Measurements from ENCODE around the gene PDSS1.

The PDSS1 gene

DNA sequence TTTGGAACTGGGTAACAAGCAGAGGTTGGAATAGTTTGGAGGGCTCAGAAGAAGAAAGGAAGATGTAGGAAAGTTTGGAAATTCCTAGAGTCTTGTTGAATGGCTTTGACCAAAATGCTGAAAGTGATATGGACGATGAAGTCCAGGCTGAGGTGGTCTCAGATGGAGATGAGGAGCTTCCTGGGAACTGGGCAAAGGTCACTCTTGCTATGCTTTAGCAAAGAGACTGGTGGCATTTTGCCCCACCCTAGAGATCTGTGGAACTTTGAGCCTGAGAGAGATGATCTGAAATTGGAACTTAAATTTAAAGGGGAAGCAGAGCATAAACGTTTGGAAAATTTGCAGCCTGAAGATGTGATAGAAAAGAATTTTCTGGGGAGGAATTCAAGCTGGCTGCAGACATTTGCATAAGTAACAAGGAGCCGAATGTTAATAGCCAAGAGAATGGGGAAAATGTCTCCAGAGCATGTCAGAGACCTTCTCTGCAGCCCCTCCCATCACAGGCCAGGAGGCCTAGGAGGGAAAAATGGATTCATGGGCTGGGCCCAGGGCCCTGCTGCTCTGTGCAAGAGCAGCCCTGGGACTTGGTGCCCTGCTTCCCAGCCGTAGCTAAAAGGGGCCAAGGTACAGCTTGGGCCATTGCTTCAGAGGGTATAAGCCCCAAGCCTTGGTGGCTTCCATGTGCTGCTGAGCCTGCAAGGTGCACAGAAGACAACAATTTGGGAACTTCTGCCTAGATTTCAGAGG is 3.6 kb downstream of the PDSS1 start:
- Histone ChIP-seq H3K9me3 (ENCODE audit: control insufficient read depth, insufficient read depth, low read length) (no peaks in the 10 kb centered on the region), H3K36me3 (ENCODE audit: control insufficient read depth, insufficient read depth, low read length) (peaks cover 30% of the 10 kb centered on the region), H3K9ac (ENCODE audit: low read depth, low read length) (no peak overlapping the region), H3K27me3 (ENCODE audit: control insufficient read depth, insufficient read depth, low read length) (no peaks in the 10 kb centered on the region), H3K4me3 (ENCODE audit: low read depth, low read length) (no peak overlapping the region), H3K27ac (ENCODE audit: low read depth, low read length) (no peak overlapping the region), H3K4me1 (ENCODE audit: control insufficient read depth, insufficient read depth, low read length) (0 out of 2 replicates have a peak, but pooled peaks cover 4% of the 10 kb centered on the region)

- Histone ChIP-seq H3K9ac (ENCODE audit: low read depth, low read length) (no peak overlapping the region), H3K27me3 (ENCODE audit: control insufficient read depth, insufficient read depth, low read length) (no peaks in the 10 kb centered on the region), H3K9me3 (ENCODE audit: control insufficient read depth, insufficient read depth, low read length) (no peaks in the 10 kb centered on the region), H3K4me3 (ENCODE audit: low read depth, low read length) (no peak overlapping the region), H3K36me3 (ENCODE audit: control insufficient read depth, insufficient read depth, low read length) (peaks cover 50% of the 10 kb centered on the region), H3K4me1 (ENCODE audit: control insufficient read depth, insufficient read depth, low read length) (no peaks in the 10 kb centered on the region), H3K27ac (ENCODE audit: low read depth, low read length) (no peak overlapping the region)
Observed at GRCh38 chr10:26703096-26703495, 5.6 kb downstream of the PDSS1 start.

DNA sequence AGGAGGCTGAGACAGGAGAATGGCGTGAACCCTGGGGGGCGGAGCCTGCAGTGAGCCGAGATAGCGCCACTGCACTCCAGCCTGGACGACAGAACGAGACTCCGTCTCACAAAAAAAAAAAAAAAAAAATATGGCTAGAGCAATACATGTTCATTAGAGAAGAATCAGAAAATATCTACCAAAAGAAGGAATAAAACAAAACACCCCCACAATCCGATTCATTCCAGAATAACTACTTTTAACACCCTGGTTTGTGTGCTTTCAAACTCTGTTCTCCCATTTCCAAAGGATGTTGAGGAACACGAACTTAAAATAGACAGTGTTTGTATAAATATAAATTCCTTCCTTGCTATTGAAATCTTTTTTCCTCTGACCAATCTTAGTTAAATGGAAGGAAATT is 6.5 kb downstream of the PDSS1 start:
- no peaks in the 10 kb centered on the region for H3K27me3 ChIP-seq (ENCODE audit: control insufficient read depth, insufficient read depth, low read length)
- H3K36me3 ChIP-seq (ENCODE audit: control insufficient read depth, insufficient read depth, low read length), result peaks cover 57% of the 10 kb centered on the region
- H3K4me3 ChIP-seq (ENCODE audit: low read depth, low read length), result no peak overlapping the region
- H3K4me1 ChIP-seq (ENCODE audit: control insufficient read depth, insufficient read depth, low read length), result no peaks in the 10 kb centered on the region
- H3K9ac ChIP-seq (ENCODE audit: low read depth, low read length), result no peak overlapping the region
- no peaks in the 10 kb centered on the region for H3K9me3 ChIP-seq (ENCODE audit: control insufficient read depth, insufficient read depth, low read length)
- no peak overlapping the region for H3K27ac ChIP-seq (ENCODE audit: low read depth, low read length)

DNA sequence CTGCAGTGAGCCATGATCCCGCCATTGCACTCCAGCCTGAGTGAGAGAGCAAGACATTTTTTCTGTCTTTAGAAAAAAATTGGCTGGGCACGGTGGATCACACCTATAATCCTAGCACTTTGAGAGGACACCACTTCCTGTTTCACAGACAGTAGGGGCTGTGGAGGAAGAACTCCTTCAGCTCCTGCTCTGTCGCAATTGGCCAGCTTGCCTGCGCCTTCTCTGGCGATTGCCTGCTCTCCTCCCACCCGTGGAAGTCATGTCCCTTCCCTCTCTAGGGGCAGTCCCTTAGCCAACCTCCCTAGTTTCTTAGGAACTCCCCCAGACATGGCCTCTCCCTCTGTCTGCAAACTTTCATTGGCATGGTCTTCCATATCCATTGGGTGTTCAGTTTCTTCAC is 8.7 kb downstream of the PDSS1 start:
- H3K27ac ChIP-seq (ENCODE audit: low read depth, low read length), result no peak overlapping the region
- no peaks in the 10 kb centered on the region for H3K9me3 ChIP-seq (ENCODE audit: control insufficient read depth, insufficient read depth, low read length)
- peaks cover 59% of the 10 kb centered on the region for H3K36me3 ChIP-seq (ENCODE audit: control insufficient read depth, insufficient read depth, low read length)
- H3K9ac ChIP-seq (ENCODE audit: low read depth, low read length), result no peak overlapping the region
- no peak overlapping the region for H3K4me3 ChIP-seq (ENCODE audit: low read depth, low read length)
- no peaks in the 10 kb centered on the region for H3K4me1 ChIP-seq (ENCODE audit: control insufficient read depth, insufficient read depth, low read length)
- H3K27me3 ChIP-seq (ENCODE audit: control insufficient read depth, insufficient read depth, low read length), result no peaks in the 10 kb centered on the region

- H3K4me1 ChIP-seq (ENCODE audit: control insufficient read depth, insufficient read depth, low read length), result no peaks in the 10 kb centered on the region
- H3K4me3 ChIP-seq (ENCODE audit: low read depth, low read length), result no peak overlapping the region
- no peak overlapping the region for H3K27ac ChIP-seq (ENCODE audit: low read depth, low read length)
- no peak overlapping the region for H3K9ac ChIP-seq (ENCODE audit: low read depth, low read length)
- H3K9me3 ChIP-seq (ENCODE audit: control insufficient read depth, insufficient read depth, low read length), result no peaks in the 10 kb centered on the region
- no peaks in the 10 kb centered on the region for H3K27me3 ChIP-seq (ENCODE audit: control insufficient read depth, insufficient read depth, low read length)
- H3K36me3 ChIP-seq (ENCODE audit: control insufficient read depth, insufficient read depth, low read length), result peaks cover 52% of the 10 kb centered on the region
Observed at GRCh38 chr10:26706936-26707335, 9.4 kb downstream of the PDSS1 start.

GRCh38 chr10:26711324-26711723 is 13.8 kb downstream of the PDSS1 start:
- Histone ChIP-seq H3K9ac (ENCODE audit: low read depth, low read length) (no peak overlapping the region), H3K9me3 (ENCODE audit: control insufficient read depth, insufficient read depth, low read length) (no peaks in the 10 kb centered on the region), H3K27ac (ENCODE audit: low read depth, low read length) (no peak overlapping the region), H3K4me1 (ENCODE audit: control insufficient read depth, insufficient read depth, low read length) (no peaks in the 10 kb centered on the region), H3K36me3 (ENCODE audit: control insufficient read depth, insufficient read depth, low read length) (peaks cover 56% of the 10 kb centered on the region), H3K4me3 (ENCODE audit: low read depth, low read length) (no peak overlapping the region), H3K27me3 (ENCODE audit: control insufficient read depth, insufficient read depth, low read length) (no peaks in the 10 kb centered on the region)

GRCh38 chr10:26714415-26715136 is 17.1 kb downstream of the PDSS1 start:
- Histone ChIP-seq H3K27ac (ENCODE audit: low read depth, low read length) (no peak overlapping the region), H3K36me3 (ENCODE audit: control insufficient read depth, insufficient read depth, low read length) (peaks cover 52% of the 10 kb centered on the region)

GRCh38 chr10:26715137-26715487 is 17.6 kb downstream of the PDSS1 start:
- H3K36me3 ChIP-seq (ENCODE audit: control insufficient read depth, insufficient read depth, low read length), result peaks cover 56% of the 10 kb centered on the region
- no peak overlapping the region for H3K9ac ChIP-seq (ENCODE audit: low read depth, low read length)
- no peaks in the 10 kb centered on the region for H3K9me3 ChIP-seq (ENCODE audit: control insufficient read depth, insufficient read depth, low read length)
- H3K4me3 ChIP-seq (ENCODE audit: low read depth, low read length), result no peak overlapping the region
- H3K27ac ChIP-seq (ENCODE audit: low read depth, low read length), result no peak overlapping the region
- no peaks in the 10 kb centered on the region for H3K4me1 ChIP-seq (ENCODE audit: control insufficient read depth, insufficient read depth, low read length)
- H3K27me3 ChIP-seq (ENCODE audit: control insufficient read depth, insufficient read depth, low read length), result no peaks in the 10 kb centered on the region

More at GRCh38 chr10:26714415-26715136, 17.1 kb downstream of the PDSS1 start:
- no peak overlapping the region for H3K9ac ChIP-seq (ENCODE audit: low read depth, low read length)
- no peaks in the 10 kb centered on the region for H3K4me1 ChIP-seq (ENCODE audit: control insufficient read depth, insufficient read depth, low read length)
- no peak overlapping the region for H3K4me3 ChIP-seq (ENCODE audit: low read depth, low read length)
- no peaks in the 10 kb centered on the region for H3K27me3 ChIP-seq (ENCODE audit: control insufficient read depth, insufficient read depth, low read length)
- no peaks in the 10 kb centered on the region for H3K9me3 ChIP-seq (ENCODE audit: control insufficient read depth, insufficient read depth, low read length)

GRCh38 chr10:26717476-26717875 is 20.0 kb downstream of the PDSS1 start:
- Histone ChIP-seq H3K4me1 (ENCODE audit: control insufficient read depth, insufficient read depth, low read length) (no peaks in the 10 kb centered on the region), H3K27ac (ENCODE audit: low read depth, low read length) (no peak overlapping the region), H3K4me3 (ENCODE audit: low read depth, low read length) (no peak overlapping the region), H3K27me3 (ENCODE audit: control insufficient read depth, insufficient read depth, low read length) (no peaks in the 10 kb centered on the region), H3K9ac (ENCODE audit: low read depth, low read length) (no peak overlapping the region), H3K9me3 (ENCODE audit: control insufficient read depth, insufficient read depth, low read length) (no peaks in the 10 kb centered on the region), H3K36me3 (ENCODE audit: control insufficient read depth, insufficient read depth, low read length) (peaks cover 75% of the 10 kb centered on the region)

DNA sequence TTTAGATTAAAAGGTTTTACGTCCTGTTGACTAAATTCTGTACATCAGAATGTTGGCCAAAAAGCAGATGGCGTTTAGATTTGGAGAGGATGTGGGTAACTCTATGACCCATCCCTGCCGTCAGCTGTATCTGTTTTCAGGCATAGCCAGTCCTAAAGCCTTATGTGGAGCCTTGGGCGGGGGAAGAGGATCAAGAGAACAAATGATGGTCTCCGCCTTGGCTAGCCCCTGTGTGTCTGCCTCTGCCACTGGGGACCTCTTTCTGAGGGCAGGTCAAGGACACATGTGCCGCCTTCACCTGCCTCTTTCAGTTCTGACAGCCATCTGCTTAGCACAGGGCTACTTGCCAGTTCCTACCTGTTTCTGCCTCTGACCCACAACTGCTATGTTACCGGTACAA is 24.1 kb downstream of the PDSS1 start:
- Histone ChIP-seq H3K36me3 (ENCODE audit: control insufficient read depth, insufficient read depth, low read length) (peaks cover 85% of the 10 kb centered on the region), H3K9ac (ENCODE audit: low read depth, low read length) (no peak overlapping the region), H3K9me3 (ENCODE audit: control insufficient read depth, insufficient read depth, low read length) (no peaks in the 10 kb centered on the region), H3K27me3 (ENCODE audit: control insufficient read depth, insufficient read depth, low read length) (no peaks in the 10 kb centered on the region), H3K4me1 (ENCODE audit: control insufficient read depth, insufficient read depth, low read length) (no peaks in the 10 kb centered on the region), H3K27ac (ENCODE audit: low read depth, low read length) (no peak overlapping the region), H3K4me3 (ENCODE audit: low read depth, low read length) (no peak overlapping the region)

GRCh38 chr10:26723016-26723415 is 25.5 kb downstream of the PDSS1 start:
- H3K4me1 ChIP-seq (ENCODE audit: control insufficient read depth, insufficient read depth, low read length), result no peaks in the 10 kb centered on the region
- H3K4me3 ChIP-seq (ENCODE audit: low read depth, low read length), result no peak overlapping the region
- H3K36me3 ChIP-seq (ENCODE audit: control insufficient read depth, insufficient read depth, low read length), result peaks cover 84% of the 10 kb centered on the region
- H3K9ac ChIP-seq (ENCODE audit: low read depth, low read length), result no peak overlapping the region
- no peak overlapping the region for H3K27ac ChIP-seq (ENCODE audit: low read depth, low read length)
- H3K9me3 ChIP-seq (ENCODE audit: control insufficient read depth, insufficient read depth, low read length), result no peaks in the 10 kb centered on the region
- no peaks in the 10 kb centered on the region for H3K27me3 ChIP-seq (ENCODE audit: control insufficient read depth, insufficient read depth, low read length)

All from HUES48 (cell line).